ENCODE results near the gene STXBP2. TPM values are rescaled to one million over a fixed set of nuclear protein-coding genes. Genes with fewer than 3 reads are reported as not detected.
A peak's percentile ranks its signal among the peaks of the same experiment; 100 is the strongest.

Gene STXBP2
- total RNA-seq, 1 donor from 2014 or later: 8.4 TPM

DNA sequence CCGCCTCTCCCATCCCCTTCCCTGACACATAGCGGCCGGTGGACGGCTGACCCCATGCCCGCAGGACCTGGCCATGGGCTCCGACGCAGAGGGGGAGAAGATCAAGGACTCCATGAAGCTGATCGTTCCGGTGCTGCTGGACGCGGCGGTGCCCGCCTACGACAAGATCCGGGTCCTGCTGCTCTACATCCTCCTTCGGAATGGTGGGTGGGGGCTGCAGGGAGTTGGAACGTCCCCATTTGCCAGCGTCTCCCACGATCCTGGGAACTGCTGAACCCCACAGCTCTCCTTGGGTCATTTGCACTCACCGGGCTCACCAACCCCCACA lies 7.6 kb downstream of the STXBP2 start:
- intact Hi-C loops (cut with DNase I): no loop called here
- DNase-seq (ENCODE audit: missing footprints) (peak; percentile 30), ATAC-seq (no peak)

DNA sequence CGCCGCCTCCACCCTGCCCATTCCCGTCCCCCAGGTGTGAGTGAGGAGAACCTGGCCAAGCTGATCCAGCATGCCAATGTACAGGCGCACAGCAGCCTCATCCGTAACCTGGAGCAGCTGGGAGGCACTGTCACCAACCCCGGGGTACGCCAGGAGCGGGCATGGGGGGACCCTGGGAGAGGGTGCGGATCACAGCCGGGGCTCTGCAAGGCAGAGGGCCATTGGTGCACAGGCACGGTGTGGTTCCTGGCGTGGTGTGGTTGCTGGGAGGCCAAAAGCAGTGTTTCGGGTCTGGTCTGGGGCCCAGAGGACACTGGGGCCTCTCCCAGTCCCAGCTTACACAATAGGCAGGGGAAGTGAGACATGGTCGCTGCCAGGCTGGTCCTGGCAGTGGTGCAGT lies 8.3 kb downstream of the STXBP2 start:
- DNase-seq (ENCODE audit: missing footprints): no peak
- intact Hi-C loops (cut with DNase I): no loop called here

DNA sequence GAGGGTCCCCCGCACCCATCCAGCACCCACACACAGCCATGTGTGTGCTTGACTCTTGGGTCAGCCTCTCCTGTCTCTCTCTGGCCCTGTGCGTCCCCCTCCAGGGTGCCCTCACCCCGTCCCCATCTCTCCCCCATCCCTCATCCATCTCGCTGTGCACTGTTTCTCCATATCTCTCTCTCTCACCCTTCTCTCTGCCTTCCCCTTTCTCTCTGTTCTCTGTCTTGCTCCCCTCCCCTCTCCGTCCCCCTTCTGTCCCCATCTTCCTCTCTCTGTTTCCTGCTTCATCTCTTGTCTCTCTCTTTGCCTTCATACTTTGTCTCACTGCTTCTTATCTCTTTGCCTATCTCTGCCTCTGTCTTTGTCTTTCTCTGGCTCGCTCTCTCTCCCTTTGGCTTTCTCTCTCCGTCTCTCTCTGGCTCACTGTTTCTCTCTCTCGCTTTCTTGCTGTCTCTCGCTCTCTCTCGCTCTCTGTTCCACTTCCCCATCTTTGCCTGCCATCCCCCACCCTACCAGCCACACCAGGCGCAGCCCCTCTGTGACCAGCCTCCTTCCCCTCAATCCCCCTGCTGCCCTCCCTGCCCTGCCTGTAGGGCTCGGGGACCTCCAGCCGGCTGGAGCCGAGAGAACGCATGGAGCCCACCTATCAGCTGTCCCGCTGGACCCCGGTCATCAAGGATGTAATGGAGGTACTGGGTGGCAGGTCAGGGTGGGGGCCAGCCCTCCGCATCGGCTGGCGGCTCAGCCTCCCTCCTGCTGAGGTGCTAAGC lies 8.9 kb downstream of the STXBP2 start:
- intact Hi-C loops (cut with DNase I): no loop called here
- no peak for DNase-seq (ENCODE audit: missing footprints)
- ATAC-seq: no peak

More for the DNA sequence above, 8.3 kb downstream of the STXBP2 start:
- no peak for ATAC-seq

DNA sequence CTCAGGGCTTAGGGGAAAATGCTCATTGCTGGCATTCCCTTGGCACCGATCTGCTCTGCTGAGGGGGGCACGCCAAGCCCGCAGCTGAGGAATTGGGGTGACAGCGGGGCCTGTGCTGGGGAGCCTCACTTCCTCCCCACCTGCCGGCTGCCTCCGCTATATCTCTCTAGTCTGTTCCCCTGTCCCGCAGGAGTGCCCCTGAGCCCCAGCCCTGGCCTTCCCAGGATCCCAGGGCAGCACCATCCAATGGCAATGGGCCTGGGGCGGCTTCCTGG lies 9.5 kb downstream of the STXBP2 start:
- intact Hi-C loops (cut with DNase I): no loop called here
- no peak for ATAC-seq
- no peak for DNase-seq (ENCODE audit: missing footprints)

DNA sequence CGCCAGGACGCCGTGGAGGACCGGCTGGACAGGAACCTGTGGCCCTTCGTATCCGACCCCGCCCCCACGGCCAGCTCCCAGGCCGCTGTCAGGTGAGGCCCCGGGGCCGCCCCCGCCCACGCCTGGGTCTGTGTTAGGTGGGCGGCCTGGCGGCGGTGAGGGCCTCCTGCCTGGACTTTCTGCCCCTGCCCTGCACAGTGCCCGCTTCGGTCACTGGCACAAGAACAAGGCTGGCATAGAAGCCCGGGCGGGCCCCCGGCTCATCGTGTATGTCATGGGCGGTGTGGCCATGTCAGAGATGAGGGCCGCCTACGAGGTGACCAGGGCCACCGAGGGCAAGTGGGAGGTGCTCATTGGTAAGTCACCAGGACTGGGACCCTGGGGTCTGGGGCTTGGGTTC lies 10.2 kb downstream of the STXBP2 start:
- intact Hi-C loops (cut with DNase I): no loop called here
- DNase-seq (ENCODE audit: missing footprints) (peak; percentile 64), ATAC-seq (no peak)

DNA sequence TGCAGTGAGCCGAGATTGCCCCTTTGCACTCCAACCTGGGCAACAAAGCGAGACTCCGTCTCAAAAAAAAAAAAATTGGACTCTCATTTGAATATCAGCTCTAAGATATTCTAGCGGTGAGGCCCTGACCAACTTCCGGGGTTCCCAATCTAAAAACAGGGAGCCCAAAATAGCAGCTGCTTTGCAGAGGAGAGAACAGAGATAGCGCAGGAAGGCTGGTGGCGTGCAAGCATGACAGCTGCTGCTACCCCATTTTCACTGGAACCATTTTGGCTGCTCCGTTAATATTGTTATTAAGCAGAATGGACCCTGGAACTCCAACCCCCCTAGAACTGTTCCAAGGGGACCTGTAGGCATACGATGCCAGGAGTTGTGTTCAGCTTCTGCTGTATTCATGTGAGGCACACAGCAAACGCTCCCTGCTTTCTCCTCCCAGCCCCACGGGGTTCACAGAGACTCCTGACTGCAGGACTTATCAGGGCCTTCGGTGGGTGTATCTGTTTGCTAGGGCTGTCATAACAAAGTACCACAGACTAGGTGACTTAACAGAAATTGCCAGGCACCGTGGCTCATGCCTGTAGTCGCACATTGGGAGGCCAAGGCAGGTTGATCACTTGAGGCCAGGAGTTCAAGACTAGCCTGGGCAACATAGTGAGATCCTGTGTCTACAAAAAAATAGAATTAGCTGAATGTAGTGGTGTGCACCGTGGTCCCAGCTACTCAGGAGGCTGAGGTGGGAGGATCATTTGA lies 11.5 kb downstream of the STXBP2 start:
- DNase-seq (ENCODE audit: missing footprints) (peak; percentile 31), ATAC-seq (no peak)
- intact Hi-C loops (cut with DNase I): no loop called here

DNA sequence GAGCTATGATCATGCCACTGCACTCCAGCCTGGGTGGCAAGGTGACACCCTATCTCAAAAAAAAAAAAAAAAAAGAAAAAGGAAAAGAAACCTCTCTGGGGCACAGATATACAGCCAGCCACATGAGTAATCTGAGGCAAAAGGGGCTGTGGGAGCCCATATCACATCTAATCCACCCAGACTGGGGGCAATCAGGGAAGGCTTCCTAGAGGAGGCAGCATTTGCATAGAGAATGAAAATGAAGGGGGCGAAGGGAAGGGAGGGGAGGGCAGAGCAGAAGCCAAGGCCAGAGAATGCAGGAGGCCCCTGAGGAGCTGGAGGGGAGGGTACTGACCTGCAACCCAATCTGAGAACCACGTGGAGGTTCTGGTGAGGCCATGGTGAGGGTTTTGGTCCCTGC lies 13.2 kb downstream of the STXBP2 start:
- intact Hi-C loops (cut with DNase I): no loop called here
- no peak for DNase-seq (ENCODE audit: missing footprints)
- ATAC-seq: no peak

DNA sequence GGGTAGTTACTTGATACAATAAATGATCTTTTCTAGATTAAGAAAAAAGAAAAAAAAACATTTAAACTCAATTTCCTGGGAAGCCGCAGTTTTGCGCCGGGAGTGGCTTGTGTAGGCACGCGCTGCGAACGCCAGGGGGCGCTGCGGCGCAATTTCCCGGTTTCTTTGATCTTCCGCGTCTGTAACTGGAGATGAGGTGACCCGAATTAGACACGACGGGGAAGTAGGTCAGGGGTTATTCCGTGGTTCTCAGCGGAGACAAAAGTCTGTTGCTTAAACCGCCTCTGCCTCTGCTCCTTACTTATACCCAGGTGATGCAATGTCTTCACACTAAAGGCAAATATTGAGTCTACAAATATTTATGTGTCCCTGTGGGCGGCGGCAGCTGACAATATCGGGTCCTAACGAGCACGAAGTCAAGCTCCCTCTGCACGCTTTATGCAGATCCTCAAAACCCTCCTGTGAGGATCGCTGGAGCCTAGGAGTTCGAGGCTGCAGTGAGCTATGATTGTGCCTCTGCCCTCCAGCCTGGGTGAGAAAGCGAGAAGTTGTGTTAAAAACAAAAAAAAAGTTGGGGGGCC lies 15.2 kb downstream of the STXBP2 start:
- ATAC-seq (peak; percentile 77), DNase-seq (ENCODE audit: missing footprints) (peak; percentile 94)
- intact Hi-C loops (cut with DNase I): no loop called here

DNA sequence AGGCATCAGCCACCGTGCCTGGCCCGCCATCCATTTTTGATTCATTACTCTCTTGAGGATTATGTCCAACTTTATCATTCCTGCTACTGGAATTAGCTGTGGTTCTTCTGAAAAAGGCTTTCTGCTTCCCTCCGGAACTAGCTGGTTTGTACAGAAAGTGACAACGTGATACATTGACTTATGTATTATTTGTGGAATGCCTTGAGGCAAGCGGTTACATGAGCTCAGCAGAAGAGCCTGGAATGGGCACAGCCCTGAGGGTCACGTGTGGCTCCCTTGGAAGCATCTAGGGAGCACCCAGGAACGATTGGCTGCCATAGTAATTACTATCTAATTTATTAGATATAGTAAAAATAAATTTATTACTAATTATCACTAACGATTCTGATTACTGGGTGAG lies 17.5 kb downstream of the STXBP2 start:
- ATAC-seq: no peak
- peak; percentile 20 for DNase-seq (ENCODE audit: missing footprints)
- intact Hi-C loops (cut with DNase I): no loop called here

DNA sequence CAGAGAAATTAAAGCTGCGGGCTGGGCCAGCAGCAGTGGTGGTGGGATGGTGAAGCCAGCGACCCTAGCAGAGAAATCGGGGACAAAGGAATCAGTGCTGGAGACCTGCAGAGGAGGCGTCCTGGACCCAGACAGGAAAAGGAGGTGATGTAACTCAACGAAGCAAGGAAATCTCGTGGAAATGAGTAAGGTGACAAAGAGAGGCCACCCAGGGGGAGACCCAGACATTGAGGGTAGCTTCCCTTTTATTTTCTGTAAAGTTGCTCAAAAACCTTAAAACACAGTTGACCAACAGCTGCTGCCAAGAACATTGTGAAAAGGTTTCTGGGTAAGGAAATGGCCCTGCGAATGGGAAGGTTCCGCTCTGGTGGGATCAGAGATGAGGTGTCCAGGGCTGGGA lies 18.7 kb downstream of the STXBP2 start:
- no peak for ATAC-seq
- peak; percentile 11 for DNase-seq (ENCODE audit: missing footprints)
- intact Hi-C loops (cut with DNase I): no loop called here

DNA sequence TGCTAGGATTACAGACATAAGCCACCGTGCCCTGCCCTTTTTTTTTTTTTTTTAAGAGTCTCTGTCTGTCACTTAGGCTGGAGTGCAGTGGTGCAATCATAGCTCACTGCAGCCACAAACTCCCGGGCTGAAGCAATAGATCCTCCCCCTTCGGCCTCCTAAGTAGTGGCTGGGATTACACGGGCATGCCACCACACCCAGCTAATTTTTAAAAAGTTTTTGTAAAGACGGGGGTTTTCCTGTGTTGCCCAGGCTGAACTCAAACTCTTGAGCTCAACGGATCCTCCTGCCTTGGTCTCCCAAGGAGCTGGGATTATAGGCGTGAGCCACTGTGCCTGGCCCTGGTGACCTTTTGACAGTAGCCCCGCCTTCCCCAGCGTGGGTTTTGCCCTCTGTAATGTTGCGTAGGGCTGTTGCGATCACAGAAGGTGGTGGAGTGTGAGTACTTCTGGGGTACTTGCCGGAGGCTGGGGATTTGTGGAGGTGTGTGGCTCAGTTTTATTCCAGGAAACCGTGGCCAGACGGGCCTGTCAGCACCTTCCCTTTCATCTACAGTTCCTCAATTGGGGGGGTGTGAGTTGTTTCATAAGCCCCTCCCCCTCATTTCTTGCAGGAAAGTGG lies 20.3 kb downstream of the STXBP2 start:
- intact Hi-C loops (cut with DNase I): no loop called here
- DNase-seq (ENCODE audit: missing footprints): peak; percentile 69
- ATAC-seq: peak; percentile 46

DNA sequence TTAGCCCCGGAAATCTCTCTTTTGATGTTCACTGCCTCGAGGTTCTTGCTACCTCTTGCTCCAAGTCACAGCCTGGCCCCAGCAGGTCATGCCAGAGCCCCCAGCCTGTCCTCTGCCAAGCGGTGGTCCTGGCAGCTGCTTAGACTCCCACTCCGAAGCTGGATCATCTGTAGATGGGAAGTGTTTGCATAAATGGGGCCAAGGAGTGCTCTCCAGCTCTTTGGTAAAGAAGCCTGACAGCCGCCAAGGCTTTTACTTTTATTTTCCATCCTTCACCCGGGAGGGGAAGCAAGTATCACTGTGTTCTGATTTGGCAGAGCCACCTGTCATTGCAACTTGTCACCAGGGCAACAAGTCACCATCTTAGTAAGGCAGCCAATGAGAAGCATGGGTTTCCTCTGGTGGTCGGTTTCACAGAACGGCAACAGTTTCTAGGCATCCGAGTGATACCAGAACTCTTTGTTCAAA lies 21.3 kb downstream of the STXBP2 start:
- ATAC-seq (no peak), DNase-seq (ENCODE audit: missing footprints) (no peak)
- intact Hi-C loops (cut with DNase I): no loop called here

DNA sequence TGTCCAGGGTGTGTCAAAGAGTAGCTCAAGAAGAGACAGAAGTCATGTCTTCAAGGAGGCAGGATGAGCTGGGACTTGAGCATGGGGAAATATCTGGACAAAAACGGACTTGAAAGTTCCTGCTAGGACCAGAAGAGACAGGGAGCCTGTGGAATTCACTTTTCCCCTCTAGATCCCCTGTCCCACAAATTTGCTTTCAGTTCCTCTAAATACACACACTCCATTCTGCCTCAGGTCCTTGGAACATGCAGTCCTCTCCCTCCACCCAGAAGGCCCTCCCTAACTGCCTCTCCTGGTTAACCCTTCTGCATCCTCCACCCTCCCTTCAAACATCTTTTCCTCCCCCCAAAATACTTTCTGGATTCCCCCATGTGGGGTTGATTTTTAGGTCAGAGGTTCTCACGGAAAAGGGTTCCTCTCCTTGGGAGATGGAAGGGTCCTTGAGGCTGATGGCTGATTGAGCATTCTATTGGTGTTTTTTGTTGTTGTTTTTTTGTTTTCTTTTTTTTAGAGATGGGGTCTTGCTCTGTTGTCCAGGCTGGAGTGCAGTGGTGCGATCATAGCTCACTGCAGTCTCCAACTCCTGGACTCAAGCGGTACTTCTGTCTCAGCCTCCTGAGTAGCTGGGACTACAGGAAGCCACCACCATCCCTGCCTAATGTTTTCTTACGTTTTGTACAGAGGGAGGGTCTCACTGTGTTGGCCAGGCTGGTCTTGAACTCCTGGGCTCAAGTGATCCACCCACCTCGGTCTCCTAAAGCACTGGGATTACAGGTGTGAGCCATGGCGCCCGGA lies 25.0 kb downstream of the STXBP2 start:
- ATAC-seq: no peak
- DNase-seq (ENCODE audit: missing footprints): no peak
- intact Hi-C loops (cut with DNase I): no loop called here

DNA sequence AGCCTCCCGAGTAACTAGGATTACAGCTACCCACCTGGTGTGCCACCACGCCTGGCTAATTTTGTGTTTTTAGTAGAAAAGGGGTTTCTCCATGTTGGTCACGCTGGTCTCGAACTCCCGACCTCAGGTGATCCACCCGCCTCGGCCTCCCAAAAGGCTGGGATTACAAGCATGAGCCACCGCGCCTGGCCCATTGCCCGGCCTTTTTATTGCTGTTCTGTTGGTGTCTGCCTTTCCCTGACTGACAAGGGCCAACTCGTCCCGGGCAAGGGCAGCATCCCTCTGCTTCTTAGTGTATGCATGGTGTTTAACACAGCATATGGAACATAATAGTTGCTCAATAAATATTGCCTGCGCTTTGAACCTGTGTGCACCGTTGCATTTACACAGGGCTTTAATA lies 25.7 kb downstream of the STXBP2 start:
- intact Hi-C loops (cut with DNase I): no loop called here
- DNase-seq (ENCODE audit: missing footprints) (no peak), ATAC-seq (no peak)

DNA sequence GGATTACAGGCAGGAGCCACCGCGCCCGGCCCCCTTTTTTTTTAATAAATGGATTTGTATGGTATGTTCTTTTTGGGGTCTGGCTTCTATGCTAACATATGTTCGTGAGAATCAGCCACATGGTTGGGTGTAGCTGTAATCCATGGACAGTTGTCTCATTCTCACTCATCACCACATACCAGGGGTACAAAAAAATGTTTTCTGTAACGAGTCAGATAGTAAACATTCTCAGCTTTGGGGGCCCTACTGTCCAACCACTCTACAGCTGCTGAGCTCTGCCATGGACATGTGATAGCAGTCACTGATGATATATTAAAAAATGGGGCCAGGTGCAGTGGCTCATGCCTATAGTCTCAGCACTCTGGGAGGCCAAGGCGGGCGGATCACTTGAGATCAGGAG lies 26.8 kb downstream of the STXBP2 start:
- no peak for DNase-seq (ENCODE audit: missing footprints)
- intact Hi-C loops (cut with DNase I): no loop called here
- no peak for ATAC-seq

DNA sequence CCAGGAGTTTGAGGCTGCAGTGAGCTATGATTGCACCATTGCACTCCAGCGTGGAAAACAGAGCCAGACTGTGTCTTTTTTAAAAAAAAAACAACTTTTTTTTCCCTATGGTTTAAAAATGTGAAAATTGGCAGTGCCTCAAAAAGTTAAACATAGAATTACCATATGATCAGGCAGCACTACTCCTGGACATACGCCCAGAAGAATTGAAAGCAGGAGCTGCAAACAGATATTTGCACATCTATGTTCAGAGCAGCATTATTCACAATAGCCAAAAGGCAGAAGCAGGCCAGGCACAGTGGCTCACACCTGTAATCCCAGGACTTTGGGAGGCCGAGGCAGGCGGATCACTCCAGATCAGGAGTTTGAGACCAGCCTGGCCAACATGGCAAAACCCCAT lies 28.2 kb downstream of the STXBP2 start:
- intact Hi-C loops (cut with DNase I): no loop called here
- ATAC-seq (no peak), DNase-seq (ENCODE audit: missing footprints) (no peak)

DNA sequence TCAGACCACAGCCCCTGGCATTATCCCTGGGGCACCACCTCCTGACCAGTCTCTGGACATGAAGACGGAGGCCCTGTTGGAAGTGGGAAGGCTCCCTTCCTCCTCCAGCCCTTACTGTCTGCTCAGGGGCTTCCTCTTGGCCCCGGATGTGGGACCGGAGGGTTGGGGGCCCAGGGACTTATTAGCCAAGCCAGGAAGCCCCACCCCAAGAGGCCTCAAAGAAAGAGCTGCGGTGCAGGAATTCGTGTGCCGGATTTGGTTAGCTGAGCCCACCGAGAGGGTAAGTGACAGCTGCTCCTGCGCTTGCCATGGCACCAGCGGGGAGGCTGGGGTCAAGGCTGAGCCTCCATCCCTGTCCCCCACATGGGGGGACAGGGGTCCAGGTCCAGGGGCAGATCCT lies 31.9 kb downstream of the STXBP2 start, which contains the start of gene RETN:
RETN (plus strand) TSS at position 208 of the 400 bp plus-strand sequence. CDS start 278 bp downstream, outside the sequence.
- no peak for ATAC-seq
- intact Hi-C loops (cut with DNase I): no loop called here
- DNase-seq (ENCODE audit: missing footprints): no peak

DNA sequence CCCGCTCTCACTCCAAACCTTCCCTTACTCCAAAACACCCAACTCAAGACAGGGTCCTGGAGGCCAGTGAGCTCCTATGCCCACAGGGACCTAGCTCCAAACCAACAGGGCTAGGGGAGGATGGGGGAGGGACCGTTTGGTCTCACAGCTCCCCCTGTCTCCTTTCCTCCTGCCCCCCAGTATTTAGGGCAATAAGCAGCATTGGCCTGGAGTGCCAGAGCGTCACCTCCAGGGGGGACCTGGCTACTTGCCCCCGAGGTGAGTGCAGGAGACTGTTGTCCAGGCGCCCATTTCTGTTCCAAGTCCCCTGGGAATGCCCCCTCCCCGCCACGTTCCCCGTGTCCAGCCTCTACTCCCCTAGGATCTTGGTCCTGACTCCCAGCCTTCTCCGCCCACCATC lies 32.7 kb downstream of the STXBP2 start:
- intact Hi-C loops (cut with DNase I): no loop called here
- no peak for DNase-seq (ENCODE audit: missing footprints)
- no peak for ATAC-seq

DNA sequence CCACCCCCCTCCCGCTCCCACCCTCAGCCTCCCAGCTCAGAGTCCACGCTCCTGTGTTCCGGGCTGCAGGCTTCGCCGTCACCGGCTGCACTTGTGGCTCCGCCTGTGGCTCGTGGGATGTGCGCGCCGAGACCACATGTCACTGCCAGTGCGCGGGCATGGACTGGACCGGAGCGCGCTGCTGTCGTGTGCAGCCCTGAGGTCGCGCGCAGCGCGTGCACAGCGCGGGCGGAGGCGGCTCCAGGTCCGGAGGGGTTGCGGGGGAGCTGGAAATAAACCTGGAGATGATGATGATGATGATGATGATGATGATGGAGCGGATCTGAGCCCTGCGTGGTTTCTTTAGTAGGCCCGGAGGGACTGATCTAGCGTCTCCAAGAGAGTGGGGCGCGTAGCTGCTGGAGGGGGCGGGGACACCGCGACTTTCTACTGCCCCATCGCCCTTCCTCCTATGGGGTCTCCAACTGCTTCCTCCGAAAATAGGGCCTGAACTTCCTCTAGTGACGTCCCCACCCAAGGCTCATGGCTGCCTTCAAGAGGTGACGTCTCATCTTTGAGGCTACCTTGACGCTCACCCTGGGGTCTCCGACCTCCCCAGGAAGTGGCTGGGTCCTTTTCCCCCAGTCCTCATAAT lies 33.4 kb downstream of the STXBP2 start:
- peak; percentile 78 for DNase-seq (ENCODE audit: missing footprints)
- no peak for ATAC-seq
- intact Hi-C loops (cut with DNase I): no loop called here

Data from Right ventricle myocardium inferior (tissue), 1 donor.